Measurements from ENCODE around the gene ADAM29.

GRCh38 chr4:174946246-174946645, 28.1 kb downstream of the ADAM29 start:
- TF ChIP-seq, protein P1, sequence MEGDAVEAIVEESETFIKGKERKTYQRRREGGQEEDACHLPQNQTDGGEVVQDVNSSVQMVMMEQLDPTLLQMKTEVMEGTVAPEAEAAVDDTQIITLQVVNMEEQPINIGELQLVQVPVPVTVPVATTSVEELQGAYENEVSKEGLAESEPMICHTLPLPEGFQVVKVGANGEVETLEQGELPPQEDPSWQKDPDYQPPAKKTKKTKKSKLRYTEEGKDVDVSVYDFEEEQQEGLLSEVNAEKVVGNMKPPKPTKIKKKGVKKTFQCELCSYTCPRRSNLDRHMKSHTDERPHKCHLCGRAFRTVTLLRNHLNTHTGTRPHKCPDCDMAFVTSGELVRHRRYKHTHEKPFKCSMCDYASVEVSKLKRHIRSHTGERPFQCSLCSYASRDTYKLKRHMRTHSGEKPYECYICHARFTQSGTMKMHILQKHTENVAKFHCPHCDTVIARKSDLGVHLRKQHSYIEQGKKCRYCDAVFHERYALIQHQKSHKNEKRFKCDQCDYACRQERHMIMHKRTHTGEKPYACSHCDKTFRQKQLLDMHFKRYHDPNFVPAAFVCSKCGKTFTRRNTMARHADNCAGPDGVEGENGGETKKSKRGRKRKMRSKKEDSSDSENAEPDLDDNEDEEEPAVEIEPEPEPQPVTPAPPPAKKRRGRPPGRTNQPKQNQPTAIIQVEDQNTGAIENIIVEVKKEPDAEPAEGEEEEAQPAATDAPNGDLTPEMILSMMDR (IDR thresholded peaks at IDR 0.05) = no peak
- TF ChIP-seq POLR2A (IDR thresholded peaks at IDR 0.05) = no peak

Data from Peyer's patch (tissue), 4 donors.